ENCODE results near the gene SORCS1.

SORCS1 gene

GRCh38 chr10:106537866-106538265, 626.6 kb downstream of the SORCS1 start:
- H3K9ac ChIP-seq (ENCODE audit: low read length in 5 of 5): no peak overlapping the region
- no peaks in the 10 kb centered on the region for H3K27me3 ChIP-seq (ENCODE audit: control insufficient read depth in 5 of 5, insufficient read depth in 4 of 5, low read length in 5 of 5)
- H3K9me3 ChIP-seq (ENCODE audit: control insufficient read depth in 5 of 5, low read length in 5 of 5): no peaks in the 10 kb centered on the region
- no peaks in the 10 kb centered on the region for H3K36me3 ChIP-seq (ENCODE audit: control insufficient read depth in 5 of 5, insufficient read depth in 5 of 5, low read length in 5 of 5)
- H3K27ac ChIP-seq (ENCODE audit: low read depth, low read length): no peak overlapping the region
- H3K4me3 ChIP-seq (ENCODE audit: low read depth in 1 of 5, low read length in 5 of 5): no peak overlapping the region
- H3K4me1 ChIP-seq (ENCODE audit: control insufficient read depth in 5 of 5, insufficient read depth in 5 of 5, low read length in 5 of 5): no peaks in the 10 kb centered on the region

GRCh38 chr10:106535304-106535953, 629.1 kb downstream of the SORCS1 start:
- Histone ChIP-seq H3K9me3 (ENCODE audit: control insufficient read depth in 5 of 5, low read length in 5 of 5) (no peaks in the 10 kb centered on the region), H3K4me1 (ENCODE audit: control insufficient read depth in 5 of 5, insufficient read depth in 5 of 5, low read length in 5 of 5) (no peaks in the 10 kb centered on the region), H3K4me3 (ENCODE audit: low read depth in 1 of 5, low read length in 5 of 5) (no peak overlapping the region), H3K27me3 (ENCODE audit: control insufficient read depth in 5 of 5, insufficient read depth in 4 of 5, low read length in 5 of 5) (no peaks in the 10 kb centered on the region), H3K27ac (ENCODE audit: low read depth, low read length) (no peak overlapping the region), H3K36me3 (ENCODE audit: control insufficient read depth in 5 of 5, insufficient read depth in 5 of 5, low read length in 5 of 5) (no peaks in the 10 kb centered on the region), H3K9ac (ENCODE audit: low read length in 5 of 5) (no peak overlapping the region)

- no peak overlapping the region for H3K27ac ChIP-seq (ENCODE audit: low read depth, low read length)
- H3K9me3 ChIP-seq (ENCODE audit: control insufficient read depth in 5 of 5, low read length in 5 of 5): no peaks in the 10 kb centered on the region
- H3K36me3 ChIP-seq (ENCODE audit: control insufficient read depth in 5 of 5, insufficient read depth in 5 of 5, low read length in 5 of 5): no peaks in the 10 kb centered on the region
Observed at GRCh38 chr10:106534441-106534840, 630.1 kb downstream of the SORCS1 start.

GRCh38 chr10:106528702-106529101, 635.8 kb downstream of the SORCS1 start:
- H3K27me3 ChIP-seq (ENCODE audit: control insufficient read depth in 5 of 5, insufficient read depth in 4 of 5, low read length in 5 of 5): no peaks in the 10 kb centered on the region
- H3K4me1 ChIP-seq (ENCODE audit: control insufficient read depth in 5 of 5, insufficient read depth in 5 of 5, low read length in 5 of 5): no peaks in the 10 kb centered on the region
- H3K36me3 ChIP-seq (ENCODE audit: control insufficient read depth in 5 of 5, insufficient read depth in 5 of 5, low read length in 5 of 5): no peaks in the 10 kb centered on the region
- no peak overlapping the region for H3K27ac ChIP-seq (ENCODE audit: low read depth, low read length)
- H3K9me3 ChIP-seq (ENCODE audit: control insufficient read depth in 5 of 5, low read length in 5 of 5): no peaks in the 10 kb centered on the region
- H3K4me3 ChIP-seq (ENCODE audit: low read depth in 1 of 5, low read length in 5 of 5): no peak overlapping the region
- no peak overlapping the region for H3K9ac ChIP-seq (ENCODE audit: low read length in 5 of 5)

More at GRCh38 chr10:106534441-106534840, 630.1 kb downstream of the SORCS1 start:
- no peaks in the 10 kb centered on the region for H3K27me3 ChIP-seq (ENCODE audit: control insufficient read depth in 5 of 5, insufficient read depth in 4 of 5, low read length in 5 of 5)
- H3K9ac ChIP-seq (ENCODE audit: low read length in 5 of 5): no peak overlapping the region
- no peak overlapping the region for H3K4me3 ChIP-seq (ENCODE audit: low read depth in 1 of 5, low read length in 5 of 5)
- no peaks in the 10 kb centered on the region for H3K4me1 ChIP-seq (ENCODE audit: control insufficient read depth in 5 of 5, insufficient read depth in 5 of 5, low read length in 5 of 5)

GRCh38 chr10:106525835-106526234, 638.7 kb downstream of the SORCS1 start:
- H3K9me3 ChIP-seq (ENCODE audit: control insufficient read depth in 5 of 5, low read length in 5 of 5): no peaks in the 10 kb centered on the region
- H3K4me3 ChIP-seq (ENCODE audit: low read depth in 1 of 5, low read length in 5 of 5): no peak overlapping the region
- H3K4me1 ChIP-seq (ENCODE audit: control insufficient read depth in 5 of 5, insufficient read depth in 5 of 5, low read length in 5 of 5): no peaks in the 10 kb centered on the region
- no peaks in the 10 kb centered on the region for H3K27me3 ChIP-seq (ENCODE audit: control insufficient read depth in 5 of 5, insufficient read depth in 4 of 5, low read length in 5 of 5)
- H3K36me3 ChIP-seq (ENCODE audit: control insufficient read depth in 5 of 5, insufficient read depth in 5 of 5, low read length in 5 of 5): no peaks in the 10 kb centered on the region
- H3K9ac ChIP-seq (ENCODE audit: low read length in 5 of 5): no peak overlapping the region
- H3K27ac ChIP-seq (ENCODE audit: low read depth, low read length): no peak overlapping the region
